GM12891 (cell line): ENCODE measurements around the gene FMN1.

Experiments
- PAX5 ChIP-seq: IDR thresholded peaks from 2 replicates; pipeline ENCODE4 v1.6.1; 2011; ENCODE audit warnings: low read length, moderate library complexity, mild to moderate bottlenecking; ENCODE audit not compliant: insufficient read depth, severe bottlenecking
- POLR2A ChIP-seq: IDR thresholded peaks from 2 replicates; pipeline ENCODE4 v1.6.1; 2011; ENCODE audit warnings: low read depth, low read length, control low read depth
- POLR2AphosphoS5 ChIP-seq: IDR thresholded peaks from 2 replicates; pipeline ENCODE4 v1.6.1; 2011; ENCODE audit warnings: low read depth, low read length, control low read depth
- TAF1 ChIP-seq: IDR thresholded peaks from 2 replicates; pipeline ENCODE4 v1.6.1; 2011; ENCODE audit warnings: low read depth, low read length, control low read depth

GRCh38 chr15:32851572-32851971 is 342.9 kb downstream of the FMN1 start:
- no peak for TF ChIP-seq POLR2AphosphoS5
- no peak for TF ChIP-seq POLR2A
- no peak for TF ChIP-seq PAX5
- no peak for TF ChIP-seq TAF1
